K562 (cell line): ENCODE data around the gene RSF1.

Experiments used
- GABPB1 ChIP-seq: sonication (generic); formaldehyde crosslinking; IDR thresholded peaks from 2 replicates; pipeline ENCODE4 v1.8.0; 2022; ENCODE audit warnings: mild to moderate bottlenecking, missing genetic modification reagents
- HCFC1 ChIP-seq: IDR thresholded peaks from 2 replicates; pipeline ENCODE4 v1.6.1; 2012; ENCODE audit warnings: low read depth, low read length, improper control_type of control experiment
- JUND ChIP-seq, 2 experiments: IDR thresholded peaks; 2 replicates in 1 of 2; 3 replicates in 1 of 2; pipeline ENCODE4 v1.6.1; 2011; ENCODE audit warnings: borderline replicate concordance in 2 of 2, low read depth in 2 of 2, low read length in 2 of 2, improper control_type of control experiment in 1 of 2, missing biosample characterization in 1 of 2, missing genetic modification characterization in 1 of 2, missing genetic modification reagents in 1 of 2
- KDM1A ChIP-seq, 2 experiments: fragments of 450-650 bp; IDR thresholded peaks; 2 replicates each; pipeline ENCODE4 v1.6.1; 2016; ENCODE audit warnings: mild to moderate bottlenecking in 2 of 2
- NRF1 ChIP-seq, 2 experiments: fragments of 450-650 bp; IDR thresholded peaks in 1 of 2; conservative IDR thresholded peaks in 1 of 2; 2 replicates each; pipeline ENCODE4 v1.6.1; 2014; ENCODE audit warnings: mild to moderate bottlenecking in 2 of 2
- POLR2A ChIP-seq: fragments of 450-650 bp; conservative IDR thresholded peaks from 2 replicates; pipeline ENCODE4 v1.6.1; 2016
- RAD21 ChIP-seq, 2 experiments: fragments of 250-450 bp in 1 of 2; fragments of 450-650 bp in 1 of 2; sonication (Bioruptor Pico) in 1 of 2; formaldehyde crosslinking in 1 of 2; IDR thresholded peaks in 1 of 2; conservative IDR thresholded peaks in 1 of 2; 2 replicates each; pipeline versions ENCODE4 v1.4.0 to v1.8.0; 2020 to 2022; ENCODE audit warnings: mild to moderate bottlenecking in 2 of 2, moderate library complexity in 1 of 2
- TAF1 ChIP-seq: IDR thresholded peaks from 2 replicates; pipeline ENCODE4 v1.6.1; 2011; ENCODE audit warnings: mild to moderate bottlenecking, low read length, moderate library complexity; ENCODE audit not compliant: insufficient read depth, control insufficient read depth, severe bottlenecking; ENCODE audit errors: extremely low read depth
- TAF7 ChIP-seq: fragments of 450-650 bp; IDR thresholded peaks from 2 replicates; pipeline ENCODE4 v1.6.1; 2016; ENCODE audit warnings: missing genetic modification characterization, missing compliant biosample characterization
- YY1 ChIP-seq, 3 experiments: IDR thresholded peaks; 2 replicates each; pipeline ENCODE4 v1.6.1; 2011; ENCODE audit warnings: low read length in 2 of 3, mild to moderate bottlenecking in 2 of 3, moderate library complexity in 2 of 3, borderline replicate concordance in 1 of 3, control low read depth in 1 of 3, low read depth in 1 of 3; ENCODE audit not compliant: insufficient read depth in 3 of 3, insufficient replicate concordance in 2 of 3, control insufficient read depth in 1 of 3, insufficient read length in 1 of 3; ENCODE audit errors: extremely low read depth in 1 of 3
- ZBTB7A ChIP-seq: IDR thresholded peaks from 2 replicates; pipeline ENCODE4 v1.6.1; 2011; ENCODE audit warnings: low read depth, mild to moderate bottlenecking, low read length, moderate library complexity, borderline replicate concordance; ENCODE audit not compliant: control insufficient read depth
- TF ChIP-seq, protein P1 (sequence below): fragments of 450-650 bp; IDR thresholded peaks from 2 replicates; pipeline ENCODE4 v1.7.1; 2018; ENCODE audit warnings: mild to moderate bottlenecking, low read depth; ENCODE audit not compliant: partially characterized antibody

DNA sequence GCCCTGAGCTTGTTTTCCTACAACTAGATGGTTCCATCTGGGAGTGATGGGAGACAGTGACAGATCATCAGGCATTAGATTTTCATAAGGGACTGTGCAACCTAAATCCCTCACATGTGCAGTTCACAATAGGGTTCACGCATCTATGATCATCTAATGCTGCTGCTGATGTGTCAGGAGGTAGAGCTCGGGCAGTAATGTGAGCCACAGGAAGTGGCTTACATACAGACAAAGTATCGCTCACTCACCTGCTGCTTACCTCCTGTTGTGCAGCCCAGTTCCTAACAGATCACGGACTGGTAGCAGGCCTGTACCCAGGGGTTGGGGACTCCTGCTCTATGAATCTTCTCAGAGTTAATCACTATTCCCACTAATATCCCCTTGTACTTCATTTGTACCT, 12.8 kb upstream of the RSF1 start:
- TF ChIP-seq GABPB1 (CRISPR knock-in tag) (no peak), ZBTB7A (no peak), POLR2A (no peak), NRF1 (conservative IDR thresholded peaks at IDR 0.05 in 1 of 2, IDR thresholded peaks at IDR 0.05 in 1 of 2) (no peak), KDM1A (IDR thresholded peaks at IDR 0.05) (no peak), TAF1 (no peak), YY1 (IDR thresholded peaks at IDR 0.05; ENCODE audit: borderline replicate concordance in 1 of 3, control insufficient read depth in 1 of 3, extremely low read depth in 1 of 3, insufficient read depth in 3 of 3, insufficient read length in 1 of 3, insufficient replicate concordance in 2 of 3, low read depth in 1 of 3, low read length in 2 of 3) (no peak), JUND (IDR thresholded peaks at IDR 0.05; ENCODE audit: borderline replicate concordance, low read depth, low read length) (no peak), JUND (tag; IDR thresholded peaks at IDR 0.05; ENCODE audit: borderline replicate concordance, low read depth, low read length) (no peak), TAF7 (tag) (no peak), HCFC1 (no peak), RAD21 (CRISPR knock-in tag; conservative IDR thresholded peaks at IDR 0.05 in 1 of 2, IDR thresholded peaks at IDR 0.05 in 1 of 2) (no peak)
- TF ChIP-seq, protein P1, sequence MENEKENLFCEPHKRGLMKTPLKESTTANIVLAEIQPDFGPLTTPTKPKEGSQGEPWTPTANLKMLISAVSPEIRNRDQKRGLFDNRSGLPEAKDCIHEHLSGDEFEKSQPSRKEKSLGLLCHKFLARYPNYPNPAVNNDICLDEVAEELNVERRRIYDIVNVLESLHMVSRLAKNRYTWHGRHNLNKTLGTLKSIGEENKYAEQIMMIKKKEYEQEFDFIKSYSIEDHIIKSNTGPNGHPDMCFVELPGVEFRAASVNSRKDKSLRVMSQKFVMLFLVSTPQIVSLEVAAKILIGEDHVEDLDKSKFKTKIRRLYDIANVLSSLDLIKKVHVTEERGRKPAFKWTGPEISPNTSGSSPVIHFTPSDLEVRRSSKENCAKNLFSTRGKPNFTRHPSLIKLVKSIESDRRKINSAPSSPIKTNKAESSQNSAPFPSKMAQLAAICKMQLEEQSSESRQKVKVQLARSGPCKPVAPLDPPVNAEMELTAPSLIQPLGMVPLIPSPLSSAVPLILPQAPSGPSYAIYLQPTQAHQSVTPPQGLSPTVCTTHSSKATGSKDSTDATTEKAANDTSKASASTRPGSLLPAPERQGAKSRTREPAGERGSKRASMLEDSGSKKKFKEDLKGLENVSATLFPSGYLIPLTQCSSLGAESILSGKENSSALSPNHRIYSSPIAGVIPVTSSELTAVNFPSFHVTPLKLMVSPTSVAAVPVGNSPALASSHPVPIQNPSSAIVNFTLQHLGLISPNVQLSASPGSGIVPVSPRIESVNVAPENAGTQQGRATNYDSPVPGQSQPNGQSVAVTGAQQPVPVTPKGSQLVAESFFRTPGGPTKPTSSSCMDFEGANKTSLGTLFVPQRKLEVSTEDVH = no peak
